Gastroesophageal sphincter (tissue), 4 donors: ENCODE results near the gene DNAJC5G. TPM values are rescaled to one million over a fixed set of nuclear protein-coding genes. Genes with fewer than 3 reads are reported as not detected.

Experiments used
- ATAC-seq: fragments of 150-250 bp; one replicate; pipeline ENCODE4 v1.9.1; 2016; ENCODE audit warnings: mild to moderate bottlenecking, moderate library complexity
- H3K27ac ChIP-seq, 4 donors: fragments of 200-600 bp; sonication (generic) in 3 of 4; 1 replicate in 3 of 4; 2 replicates in 1 of 4; pipeline ENCODE4 v1.5.1; 2016 to 2019
- H3K27me3 ChIP-seq: fragments of 200-600 bp; sonication (generic); one replicate; pipeline ENCODE4 v1.5.1; 2019
- H3K36me3 ChIP-seq, 2 donors: fragments of 200-600 bp; sonication (generic); one replicate each; pipeline ENCODE4 v1.5.1; 2019; ENCODE audit warnings: control low read depth in 1 of 2
- H3K4me1 ChIP-seq, 3 donors: fragments of 200-600 bp; sonication (generic); 1 replicate in 2 of 3; 2 replicates in 1 of 3; pipeline ENCODE4 v1.5.1; 2016 to 2019; ENCODE audit warnings: control low read depth in 2 of 3
- H3K4me3 ChIP-seq, 2 donors: fragments of 200-600 bp; sonication (generic); one replicate each; pipeline ENCODE4 v1.5.1; 2019; ENCODE audit warnings: mild to moderate bottlenecking in 1 of 2, moderate library complexity in 1 of 2
- H3K9me3 ChIP-seq, 3 donors: fragments of 200-600 bp; sonication (generic); one replicate each; pipeline ENCODE4 v1.5.1; 2017 to 2019; ENCODE audit warnings: control low read depth in 2 of 3
- CTCF ChIP-seq, 4 experiments: fragments of 200-600 bp in 2 of 4; fragments of 450-650 bp in 2 of 4; sonication (generic) in 1 of 4; IDR thresholded peaks; one replicate each; pipeline ENCODE4 v1.5.1; 2017 to 2019; ENCODE audit warnings: antibody characterized with exemption in 4 of 4, mild to moderate bottlenecking in 2 of 4, moderate library complexity in 2 of 4
- EP300 ChIP-seq: sonication (generic); formaldehyde crosslinking; IDR thresholded peaks from one replicate; pipeline ENCODE4 v1.6.1; 2017; ENCODE audit warnings: antibody characterized with exemption, mild to moderate bottlenecking
- POLR2A ChIP-seq, 2 donors: fragments of 450-650 bp; IDR thresholded peaks; one replicate each; pipeline ENCODE4 v1.6.1; 2017; ENCODE audit warnings: antibody characterized with exemption in 2 of 2, mild to moderate bottlenecking in 2 of 2, moderate library complexity in 1 of 2
- POLR2AphosphoS5 ChIP-seq: sonication (generic); formaldehyde crosslinking; IDR thresholded peaks from one replicate; pipeline ENCODE4 v1.6.1; 2017; ENCODE audit warnings: antibody characterized with exemption
- WGBS, 2 donors: methylation state at CpG; one replicate each; pipeline ENCODE4 v1.1.5; 2018; ENCODE audit warnings: low coverage in 1 of 2; 5-methylcytosine and 5-hydroxymethylcytosine counted together
- total RNA-seq, 4 donors: library from RNA; depleted of rRNA; stranded (reverse); fragments of >200 nt; gene quantifications; one replicate each; pipeline ENCODE4 v1.1.0, GENCODE V29; 2016

Gene DNAJC5G
- total RNA-seq, 4 donors from 2014 or later = not detected

DNA sequence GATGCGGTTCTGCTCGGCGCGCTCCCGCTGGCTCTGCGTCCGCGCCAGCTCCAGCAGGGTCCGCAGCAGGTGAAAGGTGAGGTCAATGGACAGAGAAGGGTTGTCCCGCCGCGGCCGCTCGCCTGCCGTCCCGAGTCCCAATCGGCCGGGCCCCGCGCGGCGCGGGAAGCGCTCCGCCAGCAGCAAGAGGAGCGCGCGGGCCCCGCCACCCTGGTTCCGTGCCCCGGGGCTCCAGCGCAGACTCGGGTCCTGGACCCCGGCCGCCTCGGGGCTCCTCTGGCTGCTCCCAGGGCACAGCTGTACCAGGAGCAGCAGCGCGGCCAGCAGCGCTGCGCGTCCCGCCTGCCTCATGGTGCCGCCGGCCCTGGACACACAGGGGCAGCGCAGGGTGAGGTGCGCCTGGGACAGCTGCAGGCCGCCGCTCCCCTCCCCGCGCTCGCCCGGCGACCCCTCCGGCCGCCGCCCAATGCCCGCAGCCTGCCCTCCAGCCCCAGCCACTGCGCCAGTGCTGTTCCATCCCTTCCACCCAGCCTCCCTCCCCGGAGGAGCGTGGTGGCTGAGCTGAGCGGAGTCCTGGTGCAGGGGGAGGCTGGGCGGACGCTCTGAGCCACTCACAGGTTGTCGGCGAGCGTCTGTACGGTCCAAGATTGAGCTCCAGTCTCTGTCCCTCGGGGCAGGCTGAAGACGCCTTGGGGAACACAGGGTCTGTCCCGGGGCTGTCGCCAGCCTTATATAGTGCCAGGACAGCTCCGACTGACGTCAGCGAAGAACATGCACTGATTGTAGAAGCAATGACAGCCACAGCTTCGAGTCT, 32.5 kb downstream of the DNAJC5G start:
- Histone ChIP-seq H3K4me3 (no peak overlapping the region), H3K27me3 (peaks cover 60% of the 10 kb centered on the region), H3K4me1 (peaks cover 0 to 32% (median 15%) of the 10 kb centered on the region in 3 donors), H3K9me3 (no peaks in the 10 kb centered on the region), H3K36me3 (peaks cover 0 to 49% of the 10 kb centered on the region in 2 donors), H3K27ac (no peak overlapping the region)
- WGBS, 2 donors = no CpG with 5 or more reads among the region's 75 CpGs
- peak; percentile 9 for ATAC-seq
- TF ChIP-seq POLR2AphosphoS5 (no peak), EP300 (no peak), POLR2A (IDR thresholded peaks at IDR 0.05) (no peak), CTCF (IDR thresholded peaks at IDR 0.05) (no peak)

DNA sequence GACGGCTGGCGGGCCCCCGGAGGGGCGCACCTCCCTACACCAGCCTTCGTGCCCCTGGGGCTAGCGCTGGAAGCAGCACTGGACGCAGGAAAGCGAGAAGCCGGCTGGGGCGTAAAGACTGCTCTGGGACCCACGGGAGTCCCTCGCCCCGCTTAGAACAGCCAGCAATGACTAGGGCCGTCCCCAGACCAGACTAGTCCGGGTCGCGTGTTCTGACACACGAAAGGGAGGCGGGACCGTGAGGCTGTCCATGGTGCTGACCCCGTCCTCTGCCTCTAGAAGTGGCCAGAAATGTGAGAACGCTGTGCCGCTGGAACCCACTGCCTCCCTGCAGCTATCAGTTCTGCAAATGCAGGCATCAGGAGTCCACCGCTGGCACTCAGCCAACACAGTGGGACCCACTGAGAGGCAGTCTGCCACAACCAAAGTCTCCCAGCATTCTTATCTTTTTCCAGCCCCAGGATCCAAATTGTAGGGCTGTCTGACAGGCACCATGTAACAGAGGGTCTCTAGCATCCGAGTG, 33.2 kb downstream of the DNAJC5G start, which contains the start of gene UCN:
TSS of gene UCN (minus strand) at position 87 of the 523 bp plus-strand sequence. CDS start 550 bp downstream, outside the sequence.
- 15 to 56% methylated on average over 3 to 10 of the region's 25 CpGs for WGBS, 2 donors
- H3K36me3 ChIP-seq = peaks cover 0 to 55% of the 10 kb centered on the region in 2 donors
- TF ChIP-seq POLR2A (IDR thresholded peaks at IDR 0.05) = no peak
- TF ChIP-seq EP300 = no peak
- TF ChIP-seq POLR2AphosphoS5 = no peak
- H3K9me3 ChIP-seq = no peaks in the 10 kb centered on the region
- peaks cover 60% of the 10 kb centered on the region for H3K27me3 ChIP-seq
- no peak within 1 kb of the TSS for H3K27ac ChIP-seq
- ATAC-seq = peak; percentile 17
- no peak within 1 kb of the TSS for H3K4me3 ChIP-seq
- H3K4me1 ChIP-seq = peaks cover 0 to 26% (median 15%) of the 10 kb centered on the region in 3 donors

DNA sequence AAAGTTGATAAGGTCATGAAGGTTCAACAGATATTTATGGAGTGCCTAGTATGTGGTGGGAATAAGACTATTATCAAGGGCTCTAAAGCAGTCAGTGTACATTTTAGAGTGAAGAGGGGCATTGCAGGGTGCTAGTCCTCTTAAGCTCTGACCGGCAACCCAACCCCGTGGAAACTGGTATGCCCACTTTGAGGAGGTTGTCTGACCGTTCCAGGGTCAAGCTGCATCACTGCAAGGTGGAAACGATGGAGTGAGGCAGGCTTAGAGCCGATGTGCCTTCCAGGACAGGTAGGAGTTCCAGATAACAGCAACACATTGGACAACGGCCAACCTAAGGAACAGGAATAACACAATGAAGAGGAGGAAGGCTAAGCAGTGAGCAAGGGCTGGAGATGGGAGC, 34.4 kb downstream of the DNAJC5G start:
- no peak for ATAC-seq
- WGBS, 2 donors = 85 to 97% methylated on average over 5 to 6 of the region's 6 CpGs
- H3K27ac ChIP-seq = no peak overlapping the region
- H3K36me3 ChIP-seq = peaks cover 0 to 55% of the 10 kb centered on the region in 2 donors
- H3K9me3 ChIP-seq = no peaks in the 10 kb centered on the region
- peaks cover 50% of the 10 kb centered on the region for H3K27me3 ChIP-seq
- peaks cover 0 to 26% (median 15%) of the 10 kb centered on the region in 3 donors for H3K4me1 ChIP-seq
- no peak overlapping the region for H3K4me3 ChIP-seq
- TF ChIP-seq POLR2AphosphoS5 = no peak

DNA sequence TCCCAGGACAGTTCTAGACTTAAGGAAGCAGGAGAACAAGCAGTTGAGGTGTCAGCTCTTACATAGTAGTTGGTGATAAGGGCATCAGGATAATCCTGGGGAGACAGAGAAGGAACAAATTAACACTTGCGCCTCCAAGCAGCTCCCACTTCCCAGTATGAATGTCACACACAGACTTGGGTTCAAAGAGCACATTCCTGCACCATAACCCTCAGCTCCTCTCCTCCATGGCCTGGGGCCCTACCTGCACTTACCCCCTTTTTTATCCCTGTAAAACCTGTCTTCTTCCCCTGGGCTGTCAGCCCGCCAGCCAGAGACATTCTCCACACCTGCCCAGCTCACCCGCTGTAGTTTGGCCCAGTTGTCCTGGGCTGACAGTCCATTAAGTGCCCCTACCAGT, 36.9 kb downstream of the DNAJC5G start:
- H3K27me3 ChIP-seq = peaks cover 25% of the 10 kb centered on the region
- H3K4me3 ChIP-seq = no peak overlapping the region
- no peak for TF ChIP-seq POLR2A (IDR thresholded peaks at IDR 0.05)
- TF ChIP-seq CTCF (IDR thresholded peaks at IDR 0.05) = no peak
- no peak for TF ChIP-seq EP300
- TF ChIP-seq POLR2AphosphoS5 = no peak
- ATAC-seq = no peak
- no peak overlapping the region for H3K27ac ChIP-seq
- peaks cover 0 to 15% (median 8%) of the 10 kb centered on the region in 3 donors for H3K4me1 ChIP-seq
- 83% methylated on average over 2 of the region's 3 CpGs; no CpG with 5 or more reads in 1 of the 2 donors for WGBS, 2 donors
- H3K9me3 ChIP-seq = no peaks in the 10 kb centered on the region
- H3K36me3 ChIP-seq = peaks cover 0 to 80% of the 10 kb centered on the region in 2 donors

DNA sequence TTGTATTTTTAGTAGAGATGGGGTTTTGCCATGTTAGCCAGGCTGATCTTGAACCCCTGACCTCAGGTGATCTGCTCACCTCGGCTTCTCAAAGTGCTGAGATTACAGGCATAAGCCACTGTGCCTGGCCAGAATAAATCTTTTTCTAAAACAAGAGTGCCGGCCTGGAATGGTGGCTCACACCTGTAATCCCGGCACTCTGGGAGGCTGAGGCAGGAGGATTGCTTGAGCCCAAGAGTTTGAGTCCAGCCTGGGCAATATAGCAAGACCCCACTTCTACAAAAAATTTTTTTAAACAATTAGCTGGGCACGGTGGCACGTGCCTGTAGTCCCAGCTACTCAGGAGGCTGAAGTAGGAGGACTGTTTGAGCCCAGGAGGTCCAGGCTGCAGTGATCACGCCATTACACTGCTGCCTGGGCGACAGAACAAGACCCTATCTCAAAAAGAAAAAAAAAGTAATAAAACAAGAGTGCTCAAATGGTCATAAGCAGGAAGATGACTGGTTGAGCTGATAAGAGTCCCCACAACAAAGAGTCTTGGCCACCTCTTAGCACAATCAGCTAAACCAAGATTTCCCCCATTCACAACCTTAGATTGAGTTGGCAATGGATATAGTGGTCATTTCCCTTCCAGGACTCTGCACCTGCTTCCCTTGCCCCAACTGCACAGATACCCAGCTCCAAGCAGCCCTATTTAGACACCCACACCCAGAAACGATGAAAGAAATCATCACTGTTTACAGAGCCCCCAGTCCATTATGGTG, 38.8 kb downstream of the DNAJC5G start:
- no peak overlapping the region for H3K4me3 ChIP-seq
- H3K36me3 ChIP-seq = peaks cover 0 to 79% of the 10 kb centered on the region in 2 donors
- no peak for ATAC-seq
- H3K9me3 ChIP-seq = no peaks in the 10 kb centered on the region
- TF ChIP-seq POLR2AphosphoS5 = no peak
- TF ChIP-seq EP300 = no peak
- no peak for TF ChIP-seq POLR2A (IDR thresholded peaks at IDR 0.05)
- TF ChIP-seq CTCF (IDR thresholded peaks at IDR 0.05) = no peak
- H3K4me1 ChIP-seq = no peaks in the 10 kb centered on the region
- no peak overlapping the region for H3K27ac ChIP-seq
- peaks cover 6% of the 10 kb centered on the region for H3K27me3 ChIP-seq
- WGBS, 2 donors = 85 to 93% methylated on average over 3 to 7 of the region's 8 CpGs
